KOPT-K1 (cell line): ENCODE results near the gene KIF15.
"Not testable (repeated sequence)": the region's sequence is repeated elsewhere in the genome, so short reads cannot be mapped to it uniquely, and the experiment has no call there.

ENCODE experiments used
- H3K27ac ChIP-seq: fragments of 200-600 bp; sonication (generic); 2 replicates; pipeline ENCODE4 v1.5.1; 2016; ENCODE audit warnings: antibody characterized with exemption, mild to moderate bottlenecking, low read depth, low read length; ENCODE audit not compliant: poor library complexity, severe bottlenecking
- H3K36me3 ChIP-seq: fragments of 200-600 bp; sonication (generic); 2 replicates; pipeline ENCODE4 v1.5.1; 2017; ENCODE audit warnings: antibody characterized with exemption, mild to moderate bottlenecking, low read length, moderate library complexity; ENCODE audit not compliant: insufficient read depth
- H3K9me3 ChIP-seq: fragments of 200-600 bp; sonication (generic); 2 replicates; pipeline ENCODE4 v1.5.1; 2017; ENCODE audit warnings: antibody characterized with exemption, low read length, mild to moderate bottlenecking; ENCODE audit not compliant: insufficient read depth, poor library complexity, severe bottlenecking

KIF15 gene

DNA sequence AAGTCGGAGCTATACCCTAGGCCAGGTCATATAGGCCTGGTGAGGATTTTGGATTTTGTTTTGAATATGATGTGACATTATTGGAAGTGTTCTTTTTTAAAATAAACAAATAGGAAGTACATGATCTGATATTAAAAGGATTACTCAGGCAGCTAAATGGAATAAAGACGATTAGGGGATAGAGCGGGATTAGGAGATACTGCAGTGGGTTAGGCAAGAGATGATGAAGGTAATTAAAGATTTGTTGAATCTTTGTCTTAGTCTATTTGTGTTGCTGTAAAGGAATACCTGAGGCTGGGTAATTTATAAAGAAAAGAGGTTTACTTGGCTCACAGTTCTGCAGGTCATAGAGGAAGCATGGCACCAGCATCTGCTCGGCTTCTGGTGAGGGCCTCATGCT is 21.3 kb downstream of the KIF15 start:
- Histone ChIP-seq H3K36me3 (peaks cover 98% of the 10 kb centered on the region), H3K27ac (no peak overlapping the region), H3K9me3 (no peaks in the 10 kb centered on the region)

GRCh38 chr3:44795197-44795596 is 33.6 kb downstream of the KIF15 start:
- Histone ChIP-seq H3K27ac (no peak overlapping the region), H3K9me3 (no peaks in the 10 kb centered on the region), H3K36me3 (peaks cover 100% of the 10 kb centered on the region)

DNA sequence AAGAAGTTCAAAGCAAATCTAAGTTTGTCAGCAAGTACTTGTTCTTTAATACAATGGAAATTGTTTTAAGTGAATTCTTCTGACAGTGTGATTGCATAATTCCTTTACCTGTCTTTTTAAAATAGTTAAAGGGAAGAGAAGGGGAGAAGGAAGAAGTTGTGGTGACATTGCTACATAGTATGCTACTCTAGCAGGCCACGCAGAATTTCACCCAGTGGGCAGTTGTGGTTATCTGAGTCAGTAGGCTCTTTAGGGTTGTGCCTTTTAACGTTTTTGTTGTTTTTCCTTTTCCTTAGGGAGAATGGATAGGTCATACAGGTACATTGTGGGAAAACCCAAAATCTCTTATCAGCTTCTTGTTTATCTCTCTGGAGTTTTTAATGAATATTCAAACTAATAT is 40.4 kb downstream of the KIF15 start:
- peaks cover 100% of the 10 kb centered on the region for H3K36me3 ChIP-seq
- no peaks in the 10 kb centered on the region for H3K9me3 ChIP-seq
- H3K27ac ChIP-seq: no peak overlapping the region

DNA sequence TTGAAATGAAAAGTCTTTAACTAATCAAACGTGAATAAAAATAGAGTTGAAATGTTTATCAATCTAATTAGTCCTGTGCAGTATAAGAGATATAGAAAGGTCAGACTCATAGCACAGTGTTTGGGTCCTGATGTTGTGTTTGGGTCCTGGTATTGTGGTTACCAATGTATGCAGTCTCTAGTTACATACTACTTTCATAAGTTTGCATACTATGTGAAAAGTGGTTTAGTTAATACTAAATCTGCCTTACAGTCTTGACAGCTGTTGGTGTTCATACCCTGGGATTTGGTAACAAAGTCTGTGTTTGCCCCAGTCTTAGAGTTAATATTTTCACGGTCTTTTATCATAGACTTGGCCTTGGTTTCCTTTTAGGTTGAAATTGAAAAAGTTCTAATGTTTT is 41.7 kb downstream of the KIF15 start:
- Histone ChIP-seq H3K9me3 (no peaks in the 10 kb centered on the region), H3K36me3 (peaks cover 100% of the 10 kb centered on the region), H3K27ac (no peak overlapping the region)

DNA sequence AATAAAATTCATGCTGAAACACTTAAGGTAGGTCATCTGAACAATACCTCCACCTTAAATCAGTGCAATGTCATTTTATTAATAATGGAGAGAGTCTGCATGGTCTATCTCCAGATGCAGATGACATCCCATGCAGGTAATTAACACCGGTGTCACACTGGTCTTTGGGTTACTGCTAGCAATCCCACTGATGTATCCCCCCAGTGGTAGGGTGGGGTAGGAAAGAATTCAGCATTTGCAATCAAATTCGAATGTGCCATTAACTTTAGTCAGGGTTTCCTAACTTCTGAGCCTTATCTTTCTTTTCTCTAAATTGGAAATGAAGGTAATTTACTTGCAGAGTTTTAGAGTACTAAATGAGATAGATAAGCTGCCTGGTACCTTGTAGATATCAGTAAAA is 44.4 kb downstream of the KIF15 start:
- Histone ChIP-seq H3K36me3 (peaks cover 100% of the 10 kb centered on the region), H3K27ac (no peak overlapping the region), H3K9me3 (no peaks in the 10 kb centered on the region)

DNA sequence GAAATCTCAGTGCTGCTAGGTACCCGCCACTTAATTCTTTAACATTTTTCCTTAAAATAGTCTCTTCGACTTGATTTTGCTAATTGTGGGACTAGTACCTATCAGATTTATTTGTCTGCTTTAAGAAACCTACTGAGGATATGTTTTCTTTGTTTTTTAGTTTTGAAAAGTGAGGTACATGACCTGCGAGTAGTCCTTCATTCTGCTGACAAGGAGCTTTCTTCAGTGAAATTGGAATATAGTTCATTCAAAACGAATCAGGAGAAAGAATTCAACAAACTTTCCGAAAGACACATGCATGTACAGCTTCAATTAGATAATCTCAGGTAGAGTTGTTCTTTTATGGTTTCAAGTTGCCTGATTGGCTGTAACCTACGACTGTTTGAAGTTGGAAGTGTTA is 53.2 kb downstream of the KIF15 start:
- Histone ChIP-seq H3K36me3 (peaks cover 85% of the 10 kb centered on the region), H3K9me3 (no peaks in the 10 kb centered on the region), H3K27ac (no peak overlapping the region)

DNA sequence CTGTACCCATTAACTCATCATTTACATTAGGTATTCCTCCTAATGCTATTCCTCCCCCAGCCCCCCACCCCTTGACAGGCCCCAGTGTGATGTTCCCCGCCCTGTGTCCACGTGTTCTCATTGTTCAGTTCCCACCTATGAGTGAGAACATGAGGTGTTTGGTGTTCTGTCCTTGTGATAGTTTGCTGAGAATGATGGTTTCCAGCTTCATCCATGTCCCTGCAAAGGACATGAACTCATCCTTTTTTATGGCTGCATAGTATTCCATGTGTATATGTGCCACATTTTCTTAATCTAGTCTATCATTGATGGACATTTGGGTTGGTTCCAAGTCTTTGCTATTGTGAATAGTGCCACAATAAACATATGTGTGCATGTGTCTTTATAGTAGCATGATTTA is 54.7 kb downstream of the KIF15 start:
- H3K9me3 ChIP-seq, H3K27ac ChIP-seq: not testable (repeated sequence)
- peaks cover 70% of the 10 kb centered on the region for H3K36me3 ChIP-seq

DNA sequence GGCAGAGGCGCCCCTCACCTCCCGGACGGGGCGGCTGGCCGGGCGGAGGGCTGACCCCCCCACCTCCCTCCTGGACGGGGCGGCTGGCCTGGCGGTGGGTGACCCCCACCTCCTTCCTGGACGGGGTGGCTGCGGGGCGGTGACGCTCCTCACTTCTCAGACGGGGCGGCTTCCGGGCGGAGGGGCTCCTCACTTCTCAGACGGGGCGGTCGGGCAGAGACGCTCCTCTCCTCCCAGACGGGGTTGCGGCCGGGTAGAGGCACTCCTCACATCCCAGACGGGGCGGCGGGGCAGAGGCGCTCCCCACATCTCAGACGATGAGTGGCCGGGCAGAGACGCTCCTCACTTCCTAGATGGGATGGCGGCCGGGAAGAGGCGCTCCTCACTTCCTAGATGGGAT is 59.6 kb downstream of the KIF15 start:
- peaks cover 59% of the 10 kb centered on the region for H3K36me3 ChIP-seq

DNA sequence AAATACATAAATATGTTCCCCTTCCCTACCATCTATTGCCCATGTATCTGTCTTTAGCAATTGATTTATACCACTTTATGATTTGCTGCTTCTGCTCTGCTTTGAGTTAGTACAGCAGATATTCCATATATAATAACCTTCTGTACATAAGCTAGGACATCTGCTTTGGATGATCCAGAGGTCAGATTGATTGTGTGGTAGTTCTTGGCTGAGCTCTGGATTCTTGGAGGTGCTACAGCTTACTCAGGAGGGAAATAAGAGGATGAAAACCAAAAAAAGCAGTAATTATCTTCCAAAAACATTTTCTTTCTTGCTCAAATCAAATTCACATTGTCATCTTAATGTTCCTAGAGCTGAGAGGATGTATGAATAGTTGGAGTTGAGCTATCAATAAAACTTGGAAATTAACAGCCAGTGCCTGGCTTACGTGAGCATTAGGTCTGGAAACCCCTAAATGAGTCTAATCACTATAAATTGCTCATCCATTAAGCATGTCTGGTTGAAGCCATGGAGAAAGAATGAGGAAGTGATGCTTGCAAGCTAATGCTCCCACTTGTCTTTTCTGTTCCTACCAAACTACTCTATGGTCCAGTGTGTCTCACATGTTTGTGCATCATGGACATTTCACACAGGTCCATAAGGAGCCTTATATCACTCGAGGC is 63.8 kb downstream of the KIF15 start:
- no peaks in the 10 kb centered on the region for H3K9me3 ChIP-seq
- H3K27ac ChIP-seq: no peak overlapping the region
- peaks cover 75% of the 10 kb centered on the region for H3K36me3 ChIP-seq

More for the DNA sequence above, 59.6 kb downstream of the KIF15 start:
- not testable (repeated sequence) for H3K9me3 ChIP-seq, H3K27ac ChIP-seq

DNA sequence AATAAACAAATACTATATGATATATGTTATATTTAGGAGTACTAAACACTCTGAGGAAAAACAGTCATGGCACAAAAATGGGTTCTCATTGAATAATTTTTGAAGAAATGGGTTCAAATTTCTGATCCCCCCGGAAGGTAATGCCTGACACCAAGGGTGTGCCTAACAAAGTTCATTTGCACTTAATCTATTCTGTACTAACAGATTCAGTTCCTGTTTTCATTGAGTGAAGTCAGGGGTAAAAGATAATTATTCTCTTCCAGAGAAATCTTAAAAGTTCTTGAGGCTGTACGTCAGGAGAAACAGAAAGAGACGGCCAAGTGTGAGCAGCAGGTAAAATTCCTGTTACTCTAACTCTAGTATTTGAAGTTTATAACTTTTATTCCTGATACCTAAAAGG is 65.6 kb downstream of the KIF15 start:
- Histone ChIP-seq H3K36me3 (peaks cover 93% of the 10 kb centered on the region), H3K27ac (no peak overlapping the region), H3K9me3 (no peaks in the 10 kb centered on the region)

GRCh38 chr3:44831232-44831631 is 69.6 kb downstream of the KIF15 start:
- Histone ChIP-seq H3K9me3 (peaks cover 12% of the 10 kb centered on the region), H3K36me3 (peaks cover 93% of the 10 kb centered on the region), H3K27ac (no peak overlapping the region)

DNA sequence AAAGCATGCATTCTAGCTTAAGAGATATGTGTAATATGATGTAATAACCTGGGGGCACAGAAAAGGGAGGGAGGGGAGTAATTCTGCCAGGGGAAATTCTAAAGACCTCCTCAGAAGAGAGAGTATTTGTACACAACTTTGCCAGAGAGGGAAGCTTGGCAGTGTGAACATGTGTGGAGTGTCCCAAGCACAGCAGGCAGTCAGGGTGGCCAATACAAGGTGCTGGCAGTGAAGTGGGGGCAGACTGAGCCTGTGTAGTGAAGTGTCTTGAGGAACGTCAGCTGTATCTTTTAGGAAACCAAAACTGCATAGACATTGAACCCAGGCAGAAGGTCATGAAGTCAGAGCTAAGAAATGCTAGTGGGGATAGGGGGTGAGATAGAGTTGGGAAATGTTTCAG is 70.4 kb downstream of the KIF15 start:
- H3K9me3 ChIP-seq: peaks cover 19% of the 10 kb centered on the region
- H3K27ac ChIP-seq: no peak overlapping the region
- peaks cover 93% of the 10 kb centered on the region for H3K36me3 ChIP-seq

DNA sequence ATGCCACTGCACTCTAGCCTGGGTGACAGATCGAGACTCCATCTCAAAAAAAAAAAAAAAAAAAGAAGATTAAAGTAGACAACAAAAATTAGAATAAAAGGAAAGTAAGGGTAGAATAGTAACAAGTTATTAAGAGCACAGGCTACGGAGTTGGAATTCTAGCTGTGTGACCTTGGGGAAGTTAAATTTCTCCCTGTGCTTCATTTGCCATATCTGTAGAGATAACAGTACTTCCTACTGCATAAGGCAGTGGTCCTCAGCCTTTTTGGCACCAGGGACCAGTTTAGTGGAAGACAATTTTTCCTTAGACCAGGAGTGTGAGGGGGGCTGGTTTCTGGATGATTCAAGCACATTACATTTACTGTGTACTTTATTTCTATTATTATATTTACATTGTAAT is 71.4 kb downstream of the KIF15 start:
- H3K9me3 ChIP-seq: peaks cover 21% of the 10 kb centered on the region
- H3K36me3 ChIP-seq: peaks cover 93% of the 10 kb centered on the region
- H3K27ac ChIP-seq: no peak overlapping the region

DNA sequence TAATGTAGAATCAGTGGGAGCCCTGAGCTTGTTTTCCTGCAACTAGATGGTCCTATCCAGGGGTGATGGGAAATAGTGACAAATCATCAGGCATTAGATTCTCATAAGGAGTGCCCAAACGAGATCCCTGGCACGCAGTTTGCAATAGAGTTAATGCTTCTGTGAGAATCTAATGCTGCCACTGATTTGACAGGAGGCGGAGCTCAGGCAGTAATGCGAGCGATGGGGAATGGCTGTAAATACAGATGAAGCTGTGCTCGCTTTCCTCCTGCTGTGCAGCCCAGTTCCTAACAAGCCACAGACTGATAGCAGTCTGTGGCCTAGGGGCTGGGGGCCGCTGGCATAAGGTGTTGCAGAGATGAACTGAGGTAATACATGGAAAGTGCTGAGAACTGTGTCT is 71.8 kb downstream of the KIF15 start:
- Histone ChIP-seq H3K36me3 (peaks cover 93% of the 10 kb centered on the region), H3K27ac (no peak overlapping the region)

GRCh38 chr3:44835684-44836083 is 74.1 kb downstream of the KIF15 start:
- Histone ChIP-seq H3K36me3 (peaks cover 98% of the 10 kb centered on the region), H3K27ac (no peak overlapping the region), H3K9me3 (peaks cover 21% of the 10 kb centered on the region)

More for the DNA sequence above, 71.8 kb downstream of the KIF15 start:
- H3K9me3 ChIP-seq: peaks cover 21% of the 10 kb centered on the region

DNA sequence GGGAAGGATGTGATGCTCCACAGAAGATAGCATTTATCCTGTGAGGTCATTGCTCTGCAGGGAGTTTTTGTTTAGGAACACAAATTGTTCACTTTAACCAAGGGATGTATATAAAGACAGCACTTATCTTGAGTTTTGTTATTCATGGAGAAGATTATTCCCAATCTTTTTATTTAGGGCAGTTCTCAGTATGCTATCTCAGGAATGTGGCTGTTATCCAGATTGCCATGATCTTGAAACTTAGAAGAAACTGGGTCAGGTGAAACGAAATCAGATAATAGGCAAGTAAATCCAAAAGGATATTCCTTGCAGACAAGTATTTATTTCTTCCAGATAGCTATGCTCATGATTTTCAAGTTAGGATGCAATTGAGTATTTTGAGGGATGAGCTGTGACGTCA is 80.8 kb downstream of the KIF15 start:
- H3K36me3 ChIP-seq: peaks cover 100% of the 10 kb centered on the region

More for the DNA sequence above, 80.8 kb downstream of the KIF15 start:
- Histone ChIP-seq H3K9me3 (no peaks in the 10 kb centered on the region), H3K27ac (no peak overlapping the region)
